CD4-positive, alpha-beta T cell treated with Interleukin-12 subunit alpha and Interleukin-12 subunit beta, for 1 hour (primary cell): ENCODE data around the gene TPM2.

ENCODE experiments used
- DNase-seq: peaks from one replicate; pipeline ENCODE4 v3.0.0-alpha.2; 2020

Gene TPM2

GRCh38 chr9:35689542-35690293, at the start of gene TPM2:
Gene TPM2 (minus strand): TSS chr9:35689925. CDS start chr9:35689817, 108 bp downstream.
- no peak for DNase-seq

- DNase-seq, result no peak
These were observed 49.2 kb upstream of the TPM2 start for GRCh38 chr9:35738924-35739323.

- no peak for DNase-seq
These were observed 48.5 kb upstream of the TPM2 start for GRCh38 chr9:35738186-35738585.

- DNase-seq, result no peak
These were observed 47.4 kb upstream of the TPM2 start for GRCh38 chr9:35737143-35737542.

GRCh38 chr9:35736201-35736633, 46.5 kb upstream of the TPM2 start:
- DNase-seq, result peak; percentile 80

GRCh38 chr9:35734096-35734495, 44.4 kb upstream of the TPM2 start:
- DNase-seq, result no peak

GRCh38 chr9:35732800-35733541, 43.2 kb upstream of the TPM2 start:
- peak; percentile 44 for DNase-seq

- peak; percentile 98 for DNase-seq
These were observed 42.6 kb upstream of the TPM2 start, which contains the start of the genes CREB3 and TLN1 for GRCh38 chr9:35732185-35732799. Gene CREB3 (plus strand): TSS chr9:35732666. CDS start chr9:35732773, 107 bp downstream. Gene TLN1 (minus strand): TSS chr9:35732195. CDS start chr9:35725694, 6,501 bp downstream.

- no peak for DNase-seq
These were observed 41.9 kb upstream of the TPM2 start for GRCh38 chr9:35731415-35732184.

GRCh38 chr9:35730486-35730854, 40.7 kb upstream of the TPM2 start:
- DNase-seq, result no peak

GRCh38 chr9:35729700-35730485, 40.2 kb upstream of the TPM2 start:
- DNase-seq, result peak; percentile 56

- DNase-seq, result no peak
These were observed 39.4 kb upstream of the TPM2 start for GRCh38 chr9:35729101-35729500.

- DNase-seq, result peak; percentile 43
These were observed 38.6 kb upstream of the TPM2 start for GRCh38 chr9:35728041-35728971.

- DNase-seq, result no peak
These were observed 37.9 kb upstream of the TPM2 start for GRCh38 chr9:35727676-35728040.

GRCh38 chr9:35726931-35727330, 37.2 kb upstream of the TPM2 start:
- DNase-seq, result peak; percentile 39

- no peak for DNase-seq
These were observed 35.6 kb upstream of the TPM2 start for GRCh38 chr9:35725362-35725761.

GRCh38 chr9:35723908-35724307, 34.2 kb upstream of the TPM2 start:
- DNase-seq, result no peak

GRCh38 chr9:35723426-35723825, 33.7 kb upstream of the TPM2 start:
- no peak for DNase-seq

GRCh38 chr9:35719546-35719945, 29.8 kb upstream of the TPM2 start:
- no peak for DNase-seq

GRCh38 chr9:35718721-35719511, 29.2 kb upstream of the TPM2 start:
- DNase-seq, result no peak
